PC-3 (cell line): Measurements from ENCODE around the gene SNX9.

ENCODE experiments used
- EZH2 ChIP-seq: fragments of 300-600 bp; sonication (generic); IDR thresholded peaks from one replicate; pipeline ENCODE4 v1.6.1; 2017; ENCODE audit warnings: antibody characterized with exemption, mild to moderate bottlenecking, low read length; ENCODE audit not compliant: unreplicated experiment
- EZH2phosphoT487 ChIP-seq: fragments of 300-600 bp; sonication (generic); IDR thresholded peaks from 2 replicates; pipeline ENCODE4 v1.6.1; 2018; ENCODE audit warnings: mild to moderate bottlenecking, antibody characterized with exemption, low read length, borderline replicate concordance

DNA sequence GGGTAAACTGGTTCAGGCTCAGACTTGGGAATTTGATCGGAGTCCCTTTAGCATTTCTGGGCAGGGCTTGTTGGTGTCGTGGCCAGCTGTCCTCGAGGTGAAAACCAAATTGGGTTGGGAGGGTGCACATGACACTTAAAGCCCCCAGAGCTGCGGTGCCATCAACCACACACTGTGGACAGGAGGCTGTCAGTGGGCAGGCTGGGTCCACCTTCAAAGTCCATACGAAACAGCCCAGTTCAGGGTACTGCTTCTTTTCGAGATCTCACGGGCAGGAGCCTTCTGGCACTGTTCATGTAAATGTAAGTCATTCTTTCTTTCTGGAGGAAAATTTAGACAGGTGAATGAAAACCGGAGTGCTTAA lies 165.6 kb downstream of the SNX9 start:
- no peak for TF ChIP-seq EZH2phosphoT487
- no peak for TF ChIP-seq EZH2
